Coronary artery (tissue), 2 donors: ENCODE measurements around the gene ENAH.

Experiments
- DNase-seq: peaks from one replicate; pipeline ENCODE4 v3.0.0-alpha.2; 2017; ENCODE audit warnings: low spot score
- H3K27ac ChIP-seq, 2 donors: fragments of 200-600 bp; sonication (generic); one replicate each; pipeline ENCODE4 v1.5.1; 2016 to 2019
- H3K4me3 ChIP-seq: fragments of 200-600 bp; sonication (generic); 2 replicates; pipeline ENCODE4 v1.5.1; 2016; ENCODE audit warnings: mild to moderate bottlenecking, moderate library complexity
- CTCF ChIP-seq: fragments of 200-600 bp; sonication (generic); IDR thresholded peaks from one replicate; pipeline ENCODE4 v1.5.1; 2019; ENCODE audit warnings: antibody characterized with exemption

Gene ENAH

GRCh38 chr1:225544924-225545323 lies 108.0 kb downstream of the ENAH start:
- DNase-seq: no peak
- Histone ChIP-seq H3K4me3 (no peak overlapping the region), H3K27ac (no peak overlapping the region)
- no peak for TF ChIP-seq CTCF

GRCh38 chr1:225544263-225544662 lies 108.7 kb downstream of the ENAH start:
- Histone ChIP-seq H3K4me3 (no peak overlapping the region), H3K27ac (no peak overlapping the region)
- DNase-seq: no peak
- no peak for TF ChIP-seq CTCF

- Histone ChIP-seq H3K4me3 (no peak overlapping the region), H3K27ac (no peak overlapping the region)
- no peak for DNase-seq
- TF ChIP-seq CTCF: no peak
These were observed 109.6 kb downstream of the ENAH start for GRCh38 chr1:225543350-225543749.

GRCh38 chr1:225541383-225541782 lies 111.5 kb downstream of the ENAH start:
- DNase-seq: no peak
- Histone ChIP-seq H3K4me3 (no peak overlapping the region), H3K27ac (no peak overlapping the region)
- TF ChIP-seq CTCF: no peak

- no peak for DNase-seq
- no peak overlapping the region for H3K4me3 ChIP-seq
- no peak for TF ChIP-seq CTCF
- H3K27ac ChIP-seq: no peak overlapping the region
These were observed 113.3 kb downstream of the ENAH start for GRCh38 chr1:225539575-225539974.

GRCh38 chr1:225539069-225539468 lies 113.9 kb downstream of the ENAH start:
- no peak for DNase-seq
- no peak for TF ChIP-seq CTCF
- no peak overlapping the region for H3K4me3 ChIP-seq
- H3K27ac ChIP-seq: no peak overlapping the region

GRCh38 chr1:225537554-225538251 lies 115.2 kb downstream of the ENAH start:
- Histone ChIP-seq H3K4me3 (no peak overlapping the region), H3K27ac (no peak overlapping the region)
- TF ChIP-seq CTCF: no peak
- no peak for DNase-seq
